ENCODE results near the gene AUNIP.

The AUNIP gene

DNA sequence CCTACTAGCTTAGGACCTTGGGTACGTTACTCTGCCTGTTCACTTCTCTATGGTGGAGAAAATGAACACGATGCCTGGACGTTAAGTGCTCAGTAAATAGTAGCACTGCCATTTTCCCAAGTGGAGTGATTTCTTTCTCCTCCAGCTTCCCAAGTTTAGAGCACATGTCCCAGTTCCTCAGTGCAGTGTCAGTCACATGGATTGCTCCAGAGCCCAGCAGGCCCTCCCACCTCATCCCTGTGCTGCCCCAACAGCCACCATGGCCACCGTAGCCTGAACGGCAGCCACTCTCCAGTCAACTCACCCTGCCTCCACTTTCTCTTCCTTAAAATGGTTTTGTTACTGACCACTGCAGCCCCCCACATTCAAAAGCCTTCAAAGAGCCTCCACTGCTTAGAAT is 38.5 kb upstream of the AUNIP start:
- Histone ChIP-seq H2AFZ (ENCODE audit: low read length) (no peak overlapping the region), H3K36me3 (ENCODE audit: insufficient read depth, low read length) (peaks cover 77% of the 10 kb centered on the region), H3K27me3 (ENCODE audit: insufficient read depth, low read length) (no peaks in the 10 kb centered on the region), H4K20me1 (ENCODE audit: insufficient read depth, low read length) (no peaks in the 10 kb centered on the region), H3K4me1 (ENCODE audit: insufficient read depth, low read length, severe bottlenecking) (peaks cover 10% of the 10 kb centered on the region), H3K4me3 (ENCODE audit: low read depth, low read length, poor library complexity, severe bottlenecking) (no peak overlapping the region), H3K4me2 (ENCODE audit: low read length) (no peak overlapping the region), H3K9ac (ENCODE audit: low read length) (no peak overlapping the region), H3K9me2 (ENCODE audit: low read depth, low read length) (no peaks in the 10 kb centered on the region), H3K9me3 (ENCODE audit: low read length) (no peaks in the 10 kb centered on the region), H3K27ac (ENCODE audit: low read depth, low read length, poor library complexity, severe bottlenecking) (peak overlapping the region; percentile 9), H3K79me2 (ENCODE audit: insufficient read depth, low read length) (peaks cover 8% of the 10 kb centered on the region), H3F3A (ENCODE audit: insufficient read depth, low read length) (peaks cover 8% of the 10 kb centered on the region; the same call in 1 of the 2 replicates)
- TF ChIP-seq CTCF (IDR thresholded peaks at IDR 0.05; ENCODE audit: low read length) (no peak), EZH2 (IDR thresholded peaks at IDR 0.05; ENCODE audit: borderline replicate concordance, low read length) (no peak)

- Histone ChIP-seq H4K20me1 (ENCODE audit: insufficient read depth, low read length) (no peaks in the 10 kb centered on the region), H3K4me3 (ENCODE audit: low read depth, low read length, poor library complexity, severe bottlenecking) (no peak overlapping the region), H3K9ac (ENCODE audit: low read length) (no peak overlapping the region), H3K27me3 (ENCODE audit: insufficient read depth, low read length) (no peaks in the 10 kb centered on the region), H3F3A (ENCODE audit: insufficient read depth, low read length) (peaks cover 8% of the 10 kb centered on the region; the same call in 1 of the 2 replicates), H3K9me2 (ENCODE audit: low read depth, low read length) (no peaks in the 10 kb centered on the region), H3K4me2 (ENCODE audit: low read length) (no peak overlapping the region), H3K27ac (ENCODE audit: low read depth, low read length, poor library complexity, severe bottlenecking) (peak overlapping the region; percentile 44), H2AFZ (ENCODE audit: low read length) (no peak overlapping the region), H3K9me3 (ENCODE audit: low read length) (no peaks in the 10 kb centered on the region), H3K79me2 (ENCODE audit: insufficient read depth, low read length) (no peaks in the 10 kb centered on the region), H3K36me3 (ENCODE audit: insufficient read depth, low read length) (peaks cover 62% of the 10 kb centered on the region), H3K4me1 (ENCODE audit: insufficient read depth, low read length, severe bottlenecking) (peaks cover 6% of the 10 kb centered on the region)
- TF ChIP-seq CTCF (IDR thresholded peaks at IDR 0.05; ENCODE audit: low read length) (no peak), EZH2 (IDR thresholded peaks at IDR 0.05; ENCODE audit: borderline replicate concordance, low read length) (no peak)
Measured at GRCh38 chr1:25896266-25896665, 37.0 kb upstream of the AUNIP start.

DNA sequence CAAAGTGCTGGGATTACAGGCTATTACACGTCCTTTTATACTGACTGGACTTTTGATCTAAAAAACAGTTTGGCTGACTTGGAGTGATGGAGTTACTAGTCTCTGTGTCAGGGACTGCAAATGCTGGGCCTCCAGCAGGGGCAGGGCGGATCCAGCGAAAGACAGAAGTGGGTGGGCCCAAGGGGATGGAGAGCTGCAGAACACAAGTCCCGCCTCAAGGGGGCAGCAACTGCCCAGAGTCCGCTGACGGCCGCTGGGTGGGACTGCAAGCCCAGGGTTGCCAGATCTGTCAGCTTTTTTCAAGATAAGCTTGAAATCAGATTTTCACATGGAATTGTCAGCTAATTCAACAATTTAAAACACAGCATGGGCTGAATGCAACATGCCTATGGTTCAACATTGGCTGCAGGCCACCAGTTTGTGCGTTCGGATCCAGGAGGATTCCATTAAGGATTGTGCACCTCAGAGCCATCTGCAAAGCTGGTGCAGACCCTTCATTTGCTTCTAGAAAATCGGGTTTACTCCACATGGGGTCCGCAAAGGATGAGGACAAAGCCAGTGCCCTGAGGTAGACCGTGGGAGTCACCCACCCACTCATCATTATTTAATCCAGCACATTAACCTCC is 36.2 kb upstream of the AUNIP start:
- H3K9me3 ChIP-seq (ENCODE audit: low read length) = no peaks in the 10 kb centered on the region
- no peak overlapping the region for H3K4me3 ChIP-seq (ENCODE audit: low read depth, low read length, poor library complexity, severe bottlenecking)
- H3F3A ChIP-seq (ENCODE audit: insufficient read depth, low read length) = peaks cover 8% of the 10 kb centered on the region; the same call in 1 of the 2 replicates
- H3K27ac ChIP-seq (ENCODE audit: low read depth, low read length, poor library complexity, severe bottlenecking) = peak overlapping the region; percentile 44
- H3K4me1 ChIP-seq (ENCODE audit: insufficient read depth, low read length, severe bottlenecking) = peaks cover 6% of the 10 kb centered on the region
- H3K36me3 ChIP-seq (ENCODE audit: insufficient read depth, low read length) = peaks cover 58% of the 10 kb centered on the region
- H3K9me2 ChIP-seq (ENCODE audit: low read depth, low read length) = no peaks in the 10 kb centered on the region
- H3K4me2 ChIP-seq (ENCODE audit: low read length) = no peak overlapping the region
- H3K79me2 ChIP-seq (ENCODE audit: insufficient read depth, low read length) = no peaks in the 10 kb centered on the region
- no peak overlapping the region for H2AFZ ChIP-seq (ENCODE audit: low read length)
- H4K20me1 ChIP-seq (ENCODE audit: insufficient read depth, low read length) = no peaks in the 10 kb centered on the region
- no peak for TF ChIP-seq EZH2 (IDR thresholded peaks at IDR 0.05; ENCODE audit: borderline replicate concordance, low read length)
- peak; percentile 99 for TF ChIP-seq CTCF (IDR thresholded peaks at IDR 0.05; ENCODE audit: low read length)
- no peak overlapping the region; the same call in 1 of the 2 replicates for H3K9ac ChIP-seq (ENCODE audit: low read length)
- H3K27me3 ChIP-seq (ENCODE audit: insufficient read depth, low read length) = no peaks in the 10 kb centered on the region
